K562 (cell line): ENCODE data around the gene CTDSPL. TPM values are rescaled to one million over a fixed set of nuclear protein-coding genes. Genes with fewer than 3 reads are reported as not detected.

Experiments used
- AFF1 ChIP-seq, 2 experiments: fragments of 450-650 bp; IDR thresholded peaks; 2 replicates each; pipeline ENCODE4 v1.6.1; 2018; ENCODE audit warnings: mild to moderate bottlenecking in 2 of 2, low read depth in 1 of 2; ENCODE audit not compliant: partially characterized antibody in 2 of 2
- BDP1 ChIP-seq: IDR thresholded peaks from 3 replicates; pipeline ENCODE4 v1.6.1; 2011; ENCODE audit not compliant: insufficient read length, insufficient read depth
- CCAR2 ChIP-seq: fragments of 200-400 bp; formaldehyde crosslinking; IDR thresholded peaks from 2 replicates; pipeline ENCODE4 v1.6.1; 2017; ENCODE audit warnings: mild to moderate bottlenecking, low read depth, low read length
- HNRNPLL ChIP-seq: fragments of 200-400 bp; formaldehyde crosslinking; IDR thresholded peaks from 2 replicates; pipeline ENCODE4 v1.6.1; 2017; ENCODE audit warnings: low read length, low read depth, mild to moderate bottlenecking; ENCODE audit not compliant: poor library complexity, severe bottlenecking
- KLF10 ChIP-seq: fragments of 250-450 bp; sonication (Bioruptor Pico); IDR thresholded peaks from 2 replicates; pipeline ENCODE4 v1.6.1; 2021; ENCODE audit warnings: matching md5 sums
- MED1 ChIP-seq: sonication (generic); formaldehyde crosslinking; IDR thresholded peaks from 2 replicates; pipeline ENCODE4 v1.8.1; 2023; ENCODE audit warnings: missing genetic modification reagents, borderline replicate concordance
- MXD1 ChIP-seq: fragments of 250-450 bp; sonication (Bioruptor Pico); IDR thresholded peaks from 2 replicates; pipeline ENCODE4 v1.8.0; 2021; ENCODE audit warnings: borderline replicate concordance, mild to moderate bottlenecking, moderate library complexity; ENCODE audit not compliant: poor library complexity, severe bottlenecking
- NUFIP1 ChIP-seq: fragments of 450-650 bp; IDR thresholded peaks from 2 replicates; pipeline ENCODE4 v1.6.1; 2018; ENCODE audit not compliant: partially characterized antibody
- SAFB2 ChIP-seq: fragments of 200-400 bp; formaldehyde crosslinking; IDR thresholded peaks from 2 replicates; pipeline ENCODE4 v1.6.1; 2018; ENCODE audit warnings: borderline replicate concordance, low read length, low read depth, moderate library complexity; ENCODE audit not compliant: severe bottlenecking
- ZBTB40 ChIP-seq, 2 experiments: fragments of 450-650 bp in 1 of 2; sonication (generic) in 1 of 2; formaldehyde crosslinking in 1 of 2; IDR thresholded peaks; 2 replicates each; pipeline versions ENCODE4 v1.7.1 to v1.9.0; 2016 to 2022; ENCODE audit warnings: inconsistent platforms in 1 of 2, mild to moderate bottlenecking in 1 of 2, missing genetic modification reagents in 1 of 2
- ZFPM2 ChIP-seq: fragments of 250-450 bp; sonication (Bioruptor Pico); IDR thresholded peaks from 2 replicates; pipeline ENCODE4 v1.5.1; 2022; ENCODE audit warnings: mild to moderate bottlenecking
- ZNF324 ChIP-seq: fragments of 250-450 bp; sonication (Bioruptor Pico); IDR thresholded peaks from 2 replicates; pipeline ENCODE4 v1.4.0; 2020; ENCODE audit warnings: mild to moderate bottlenecking
- polyA plus RNA-seq, 8 experiments: library from polyadenylated mRNA; depleted of rRNA in 4 of 8; stranded (reverse) in 5 of 8; unstranded in 3 of 8; fragments of >200 nt; fragmentation: Nextera tagmentation in 2 of 8; fragmentation: Illumina TruSeq in 1 of 8; extraction: Ambion mirVana in 2 of 8; extraction: Trizol in 1 of 8; gene quantifications; 2 replicates each; pipeline versions ENCODE4 v1.2.1 to v1.2.3, GENCODE V29; 2011 to 2014; ENCODE audit warnings: inconsistent platforms in 1 of 8, missing spikeins in 1 of 8
- total RNA-seq, 7 experiments: library from RNA; depleted of rRNA in 6 of 7; stranded (reverse); fragments of >200 nt in 6 of 7; fragmentation: Illumina TruSeq in 2 of 7; extraction: Trizol in 2 of 7; gene quantifications; 2 replicates each; pipeline versions ENCODE4 v1.2.1 to v1.2.3, GENCODE V29; 2011 to 2021; ENCODE audit warnings: low replicate concordance in 1 of 7

Gene CTDSPL
- total and polyA plus RNA-seq, 9 of the 15 experiments (the other 6 are each of a cell fraction or from before 2014, with no cell fraction given): 5.1 to 19.3 (median 11.3) TPM

- no peak for TF ChIP-seq KLF10
- no peak for TF ChIP-seq SAFB2
- TF ChIP-seq ZFPM2 (CRISPR knock-in tag): peak; percentile 84; the same call in 1 of the 2 replicates
- TF ChIP-seq ZBTB40 (IDR thresholded peaks at IDR 0.05): no peak
- TF ChIP-seq ZBTB40 (CRISPR knock-in tag; IDR thresholded peaks at IDR 0.05): no peak
- TF ChIP-seq BDP1: no peak
- no peak for TF ChIP-seq HNRNPLL
- TF ChIP-seq NUFIP1: no peak
- no peak for TF ChIP-seq AFF1 (IDR thresholded peaks at IDR 0.05; ENCODE audit: low read depth in 1 of 2, partially characterized antibody in 2 of 2)
- no peak for TF ChIP-seq MXD1
- TF ChIP-seq MED1 (CRISPR knock-in tag): no peak
- no peak for TF ChIP-seq CCAR2
- peak; percentile 23; the same call in 1 of the 2 replicates for TF ChIP-seq ZNF324 (CRISPR knock-in tag)
Measured at GRCh38 chr3:37824090-37824953, 37.4 kb upstream of the CTDSPL start (continued).
